GM18520 (cell line): ENCODE measurements around the gene MLXIPL.
"Not testable (repeated sequence)": the region's sequence is repeated elsewhere in the genome, so short reads cannot be mapped to it uniquely, and the experiment has no call there.

ENCODE experiments used
- ATAC-seq: cut with Tn5 transposase; IDR thresholded peaks from one replicate; pipeline ENCODE4 v1.9.1; 2021; ENCODE audit not compliant: unreplicated experiment

The MLXIPL gene

DNA sequence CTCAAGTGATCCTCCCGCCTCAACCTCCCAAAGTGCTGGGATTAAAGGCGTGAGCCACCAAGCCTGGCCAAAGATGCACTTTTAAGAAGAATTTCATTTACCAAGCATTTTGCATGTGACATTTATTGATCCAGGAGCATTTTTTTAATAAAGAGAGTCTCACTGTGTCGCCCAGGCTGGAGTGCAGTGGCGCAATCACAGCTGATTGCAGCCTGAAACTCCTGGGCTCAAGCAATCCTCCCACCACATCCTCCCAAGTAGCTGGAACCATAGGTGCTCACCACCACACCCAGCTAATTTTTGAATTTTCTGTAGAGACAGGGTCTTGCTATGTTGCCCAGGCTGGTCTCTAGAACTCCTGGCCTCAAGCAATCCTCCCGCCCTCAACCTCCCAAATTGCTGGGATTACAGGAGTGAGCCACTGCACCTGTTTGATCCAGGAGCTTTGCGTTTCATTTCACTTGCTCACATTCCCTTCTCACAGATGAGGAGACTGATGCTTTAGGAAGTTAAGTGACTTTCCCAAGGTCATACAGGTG, 41.6 kb downstream of the MLXIPL start:
- no peak for ATAC-seq

DNA sequence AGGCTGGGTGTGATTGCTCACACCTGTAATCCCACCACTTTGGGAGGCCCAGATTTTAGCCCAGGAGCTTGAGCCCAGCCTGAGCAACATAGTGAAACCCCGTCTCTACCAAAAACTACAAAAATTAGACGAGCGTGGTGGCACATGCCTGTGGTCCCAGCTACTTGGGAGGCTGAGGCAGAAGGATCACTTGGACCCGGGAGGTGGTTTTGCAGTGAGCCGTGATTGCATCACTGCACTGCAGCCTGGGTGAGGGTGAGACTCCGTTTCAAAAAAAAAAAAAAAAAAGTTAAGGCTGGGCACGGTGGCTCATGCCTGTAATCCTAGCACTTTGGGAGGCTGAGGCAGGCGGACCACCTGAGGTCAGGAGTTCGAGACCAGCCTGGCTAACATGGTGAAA, 43.3 kb downstream of the MLXIPL start:
- not testable (repeated sequence) for ATAC-seq

GRCh38 chr7:73578342-73579128, 45.8 kb downstream of the MLXIPL start, which contains the start of gene TBL2:
TBL2 (minus strand) TSS chr7:73578579; CDS start chr7:73578549, 30 bp downstream.
- ATAC-seq, result peak; percentile 83

DNA sequence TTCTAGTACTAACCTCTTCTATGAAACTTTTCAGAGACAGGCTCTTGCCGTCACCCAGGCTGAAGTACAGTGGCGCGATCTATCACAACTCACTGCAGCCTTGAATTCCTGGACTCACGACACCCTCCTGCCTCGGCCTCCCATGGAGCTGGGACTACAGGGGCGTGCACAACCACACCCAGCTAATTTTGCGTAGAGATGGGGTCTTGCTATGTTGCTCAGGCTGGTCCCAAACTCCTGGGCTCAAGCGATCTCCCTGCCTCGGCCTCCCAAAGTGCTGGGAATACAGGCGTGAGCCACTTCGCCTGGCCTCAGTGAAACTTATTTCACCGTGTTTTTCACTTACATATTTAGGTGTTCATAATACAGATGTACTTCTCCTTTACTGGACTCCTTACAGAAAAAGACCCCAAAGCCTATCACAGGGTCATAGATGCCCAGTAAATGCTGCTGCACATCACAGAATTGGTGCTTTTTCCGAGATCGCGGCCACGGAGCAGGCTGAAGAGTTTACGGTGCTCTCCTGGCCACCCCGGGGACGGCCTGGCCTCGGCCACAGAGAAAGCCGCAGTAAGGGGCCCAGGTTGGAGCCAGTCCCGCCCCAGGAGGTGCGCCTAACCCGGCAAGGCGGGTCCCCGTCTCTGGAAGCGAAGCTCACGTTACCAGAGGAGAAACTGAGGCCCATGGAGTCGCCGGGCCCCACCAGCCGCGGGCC, 46.5 kb downstream of the MLXIPL start:
- peak; percentile 7 for ATAC-seq

DNA sequence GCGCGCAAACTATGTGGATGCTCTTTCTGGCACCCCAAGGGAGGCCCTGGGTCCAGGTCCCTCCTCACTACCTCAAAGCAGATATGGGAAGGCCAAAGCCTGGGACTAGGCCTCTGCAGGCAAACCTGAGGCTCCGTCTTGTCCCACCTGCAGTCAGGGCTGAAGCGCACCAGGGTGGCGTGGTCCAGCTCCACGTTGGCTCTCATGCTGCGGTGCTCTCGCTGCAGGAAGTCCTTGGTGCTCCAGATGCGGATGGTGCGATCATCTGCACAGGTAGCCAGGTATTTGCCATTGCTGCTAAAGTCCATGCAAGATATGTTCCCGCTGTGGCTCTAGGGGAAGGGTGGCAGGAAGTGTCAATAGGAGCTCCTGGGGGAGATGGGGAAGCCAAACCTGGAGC, 50.5 kb downstream of the MLXIPL start:
- ATAC-seq, result no peak

DNA sequence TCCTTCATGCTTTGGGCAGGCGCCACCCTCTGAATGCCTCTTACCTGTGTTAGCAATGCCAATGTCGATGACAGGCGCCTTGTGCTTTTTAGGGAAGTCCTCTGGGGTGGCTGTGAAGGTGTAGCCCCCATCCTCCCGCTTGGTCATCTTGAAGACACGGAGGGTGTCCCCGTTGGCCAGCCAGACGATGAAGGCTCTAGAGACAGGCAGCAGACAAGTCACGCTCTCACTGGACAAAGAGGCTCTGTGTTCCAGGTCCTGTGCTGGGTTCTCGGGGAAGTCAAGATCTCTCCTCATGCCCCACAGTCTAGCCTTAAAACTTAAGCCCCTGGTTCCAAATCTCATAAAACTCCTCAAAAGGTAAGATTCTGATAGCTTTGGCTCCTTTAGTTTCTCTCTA, 51.0 kb downstream of the MLXIPL start:
- no peak for ATAC-seq

DNA sequence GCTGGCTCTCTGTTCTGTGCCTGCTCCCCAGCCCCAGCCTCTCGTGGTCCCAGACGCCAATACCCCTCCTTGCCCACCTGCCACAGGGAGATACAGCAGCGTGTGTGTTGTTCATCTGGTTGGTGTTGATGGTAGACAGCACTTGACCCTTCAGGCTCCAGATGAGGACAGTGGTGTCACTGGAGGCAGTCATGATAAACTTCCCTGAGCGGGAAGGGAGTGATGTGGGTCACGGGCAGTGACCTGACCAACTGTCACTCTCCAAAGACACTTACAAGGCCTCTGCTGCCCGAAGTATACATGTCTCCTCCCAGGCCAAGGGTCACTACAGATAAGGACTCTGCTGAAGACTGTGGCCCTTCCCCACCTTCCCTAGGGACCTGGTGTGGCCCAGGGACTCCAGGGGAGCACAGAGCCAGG, 51.5 kb downstream of the MLXIPL start:
- no peak for ATAC-seq

DNA sequence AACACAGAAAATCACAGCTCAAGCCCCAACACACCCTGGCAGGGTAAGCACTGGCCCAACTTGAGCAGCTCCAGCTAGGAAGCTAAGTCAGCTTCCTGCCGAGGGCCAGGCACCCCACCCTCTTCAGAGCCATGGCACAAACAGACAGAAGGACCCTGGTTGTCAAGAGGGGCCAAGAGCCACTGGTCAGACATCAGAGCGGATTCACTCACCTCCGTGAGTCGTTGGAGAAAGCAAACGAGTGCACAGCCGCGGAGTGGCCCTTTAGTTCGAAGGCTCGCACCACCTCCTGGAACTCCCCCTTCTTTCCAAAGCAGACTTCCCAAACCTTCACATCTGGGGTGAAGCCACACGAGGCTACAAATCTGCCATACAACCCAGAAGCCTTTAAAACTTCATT, 53.3 kb downstream of the MLXIPL start:
- no peak for ATAC-seq

DNA sequence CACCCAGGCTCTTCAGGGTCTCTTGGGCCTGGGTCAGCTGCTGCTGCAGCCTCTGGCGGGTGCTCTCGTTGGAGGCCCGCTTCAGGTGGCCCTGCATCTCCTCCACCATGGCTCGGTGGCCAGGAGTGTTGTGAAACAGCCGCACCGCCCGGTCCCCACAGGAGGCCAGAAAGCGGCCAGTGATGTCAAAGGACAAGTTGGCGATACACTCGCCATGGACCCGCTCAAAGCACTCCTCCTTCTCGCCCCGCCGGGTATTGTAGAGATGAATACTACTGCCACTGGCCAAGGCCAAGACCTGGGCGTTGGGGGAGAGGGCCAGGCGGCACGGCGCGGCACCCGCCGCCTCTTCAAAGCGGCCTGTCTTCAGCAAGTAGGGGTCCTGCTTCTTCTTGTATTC, 53.8 kb downstream of the MLXIPL start:
- ATAC-seq, result no peak

DNA sequence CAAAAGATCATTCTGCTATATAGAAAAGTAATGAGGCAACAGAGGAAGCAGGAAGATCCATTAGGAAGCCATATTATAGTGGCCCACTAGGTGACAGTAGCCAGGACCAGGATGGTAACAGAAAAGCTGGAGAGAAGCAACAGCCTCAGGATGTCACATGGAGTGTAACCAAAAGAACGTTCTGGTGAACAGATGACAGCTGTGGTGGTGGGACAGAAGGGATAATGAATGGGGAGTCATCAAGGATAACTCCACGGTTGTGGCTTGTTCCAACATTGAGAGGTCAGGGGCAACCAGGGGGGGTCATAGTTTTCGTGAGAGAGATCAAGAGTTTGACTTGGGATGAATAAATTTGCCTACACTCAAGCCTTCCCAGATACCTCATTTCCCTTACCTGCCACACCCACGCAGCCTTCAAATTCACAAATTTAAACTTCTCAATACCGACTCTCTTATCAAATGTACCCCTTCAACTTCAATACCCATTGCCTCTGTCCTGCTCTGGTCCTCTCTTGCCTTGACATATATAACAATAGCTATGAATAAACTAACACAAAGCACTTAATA, 55.2 kb downstream of the MLXIPL start:
- no peak for ATAC-seq

DNA sequence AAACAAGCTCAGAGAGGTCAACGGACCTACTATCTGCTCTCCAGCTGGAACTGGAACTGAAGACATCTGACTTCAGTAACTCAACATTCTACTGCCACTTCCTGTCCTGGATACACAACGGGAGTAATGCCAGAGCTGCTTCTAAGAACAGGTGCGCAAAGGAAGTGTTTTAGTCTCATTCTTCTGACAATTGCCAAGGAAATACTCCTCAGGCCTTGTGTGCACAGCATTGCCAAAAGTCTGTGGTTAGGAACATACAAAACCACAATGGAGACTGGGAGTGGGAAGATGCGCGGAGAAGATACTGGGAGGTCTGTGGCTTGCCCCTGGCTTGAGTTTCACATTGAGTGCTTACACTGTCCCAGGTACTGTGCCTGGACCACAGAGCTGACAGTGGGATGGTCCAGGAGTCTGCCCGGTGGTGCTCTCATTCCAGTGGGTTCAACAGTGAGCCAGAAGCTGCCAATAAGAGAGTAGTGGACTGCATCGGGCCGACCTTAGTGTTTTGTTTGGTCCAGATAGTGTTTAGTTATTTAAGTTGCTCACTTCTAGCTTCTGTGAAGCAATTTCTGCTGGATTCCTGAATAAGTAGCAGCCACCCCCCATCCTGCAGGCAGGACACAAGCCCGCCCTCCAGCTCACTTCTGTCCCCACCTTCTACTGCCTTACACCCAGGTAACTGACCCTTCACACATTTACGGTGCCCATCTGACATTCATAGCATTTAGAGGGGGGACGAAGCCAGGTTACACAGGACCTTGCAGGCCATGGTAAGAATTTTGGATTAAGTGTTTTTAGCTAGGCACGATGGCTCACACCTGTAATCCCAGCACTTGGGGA, 56.3 kb downstream of the MLXIPL start:
- no peak for ATAC-seq

GRCh38 chr7:73567140-73567539, 57.2 kb downstream of the MLXIPL start:
- ATAC-seq, result no peak

GRCh38 chr7:73566431-73566830, 57.9 kb downstream of the MLXIPL start:
- not testable (repeated sequence) for ATAC-seq

GRCh38 chr7:73565675-73566340, 58.5 kb downstream of the MLXIPL start:
- no peak for ATAC-seq

GRCh38 chr7:73560109-73560835, 64.0 kb downstream of the MLXIPL start:
- ATAC-seq, result no peak

DNA sequence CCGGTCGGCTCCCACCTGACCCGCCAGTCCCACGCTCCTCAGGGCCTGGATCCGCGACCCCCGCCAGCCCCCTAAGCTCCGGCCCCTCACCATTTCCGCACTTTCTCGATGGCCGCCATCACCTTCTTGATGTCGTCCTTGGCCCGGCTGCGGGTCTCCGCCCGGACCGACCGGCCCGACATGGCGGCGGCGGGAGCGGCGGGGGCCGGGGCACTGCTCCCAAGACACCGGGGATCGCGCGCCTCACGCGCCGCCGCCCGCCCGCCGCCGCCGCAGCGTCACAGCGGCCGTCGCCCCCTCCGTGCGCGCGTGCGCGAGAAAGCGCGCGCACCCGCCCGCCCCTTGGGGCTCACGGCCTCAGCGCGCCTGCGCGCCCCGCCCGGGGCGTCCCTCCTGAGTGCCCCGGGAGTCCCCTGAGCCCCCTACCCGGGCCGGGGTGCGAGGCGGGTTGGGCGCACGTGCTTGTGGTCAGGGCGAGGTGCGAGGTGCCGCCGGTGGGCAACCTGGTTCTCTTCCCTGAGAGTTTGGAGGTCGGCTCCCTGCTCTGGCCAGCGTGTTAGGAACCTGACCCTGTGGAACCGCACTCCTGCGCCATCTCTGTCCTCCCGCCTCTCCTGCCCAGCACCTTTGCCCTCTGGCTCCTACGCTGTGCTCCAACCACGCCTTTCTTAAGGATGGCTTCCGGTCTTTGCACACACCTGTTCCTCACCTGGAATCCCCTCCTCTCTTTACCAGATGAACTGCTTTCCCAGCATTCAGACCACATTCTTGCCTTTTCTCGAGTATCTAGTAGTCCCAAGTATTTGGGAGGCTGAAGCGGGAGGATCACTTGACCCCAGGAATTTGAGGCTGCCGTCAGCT, 66.7 kb downstream of the MLXIPL start, which contains the start of gene BCL7B:
Gene BCL7B, minus strand, starts transcription at position 294 of the 861 bp plus-strand sequence. Its CDS starts 112 bp downstream, at position 182.
- peak; percentile 27 for ATAC-seq

DNA sequence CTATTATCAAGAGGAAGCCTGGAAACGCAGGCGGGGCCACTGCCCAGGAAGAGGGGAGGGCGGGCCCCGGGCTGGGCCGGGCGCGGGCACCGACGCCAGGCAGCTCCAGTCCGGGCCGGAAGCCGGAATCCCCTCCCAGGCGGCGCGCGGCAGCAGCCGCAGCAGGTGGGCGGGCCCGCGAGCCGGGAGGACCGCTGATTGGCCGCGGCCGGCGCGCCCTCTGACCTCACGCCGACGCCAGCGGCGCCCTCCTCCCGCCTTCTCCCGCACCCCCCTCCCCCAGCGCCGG, 67.3 kb downstream of the MLXIPL start:
- peak; percentile 89 for ATAC-seq

- no peak for ATAC-seq
These were observed 67.9 kb downstream of the MLXIPL start for GRCh38 chr7:73556208-73557107.
